Muscle layer of duodenum (tissue), 2 donors: ENCODE data around the gene HDC.

Experiments
- H3K27ac ChIP-seq: one replicate; pipeline ENCODE4 v1.7.0; 2013; ENCODE audit warnings: mild to moderate bottlenecking, low read length
- H3K27me3 ChIP-seq: one replicate; pipeline ENCODE4 v1.7.0; 2013; ENCODE audit warnings: low read depth, mild to moderate bottlenecking, control low read depth, low read length
- H3K36me3 ChIP-seq, 2 donors: one replicate each; pipeline ENCODE4 v1.7.0; 2013; ENCODE audit warnings: low read length in 2 of 2, control low read depth in 1 of 2, mild to moderate bottlenecking in 1 of 2; ENCODE audit not compliant: insufficient read depth in 2 of 2, control insufficient read depth in 1 of 2
- H3K4me1 ChIP-seq, 2 donors: one replicate each; pipeline ENCODE4 v1.7.0; 2013; ENCODE audit warnings: low read length in 2 of 2, mild to moderate bottlenecking in 2 of 2, control low read depth in 1 of 2, moderate library complexity in 1 of 2; ENCODE audit not compliant: insufficient read depth in 2 of 2, control insufficient read depth in 1 of 2
- H3K4me3 ChIP-seq, 2 donors: one replicate each; pipeline ENCODE4 v1.7.0; 2013; ENCODE audit warnings: low read length in 2 of 2, low read depth in 1 of 2, mild to moderate bottlenecking in 1 of 2
- H3K9me3 ChIP-seq, 2 donors: one replicate each; pipeline ENCODE4 v1.7.0; 2013; ENCODE audit warnings: low read length in 2 of 2, control low read depth in 1 of 2, mild to moderate bottlenecking in 1 of 2; ENCODE audit not compliant: control insufficient read depth in 1 of 2
- donor health status: healthy.

Gene HDC

GRCh38 chr15:50225057-50225456, 40.5 kb downstream of the HDC start:
- Histone ChIP-seq H3K4me3 (no peak overlapping the region), H3K4me1 (no peaks in the 10 kb centered on the region), H3K36me3 (no peaks in the 10 kb centered on the region), H3K9me3 (no peaks in the 10 kb centered on the region), H3K27ac (no peak overlapping the region), H3K27me3 (no peaks in the 10 kb centered on the region)

DNA sequence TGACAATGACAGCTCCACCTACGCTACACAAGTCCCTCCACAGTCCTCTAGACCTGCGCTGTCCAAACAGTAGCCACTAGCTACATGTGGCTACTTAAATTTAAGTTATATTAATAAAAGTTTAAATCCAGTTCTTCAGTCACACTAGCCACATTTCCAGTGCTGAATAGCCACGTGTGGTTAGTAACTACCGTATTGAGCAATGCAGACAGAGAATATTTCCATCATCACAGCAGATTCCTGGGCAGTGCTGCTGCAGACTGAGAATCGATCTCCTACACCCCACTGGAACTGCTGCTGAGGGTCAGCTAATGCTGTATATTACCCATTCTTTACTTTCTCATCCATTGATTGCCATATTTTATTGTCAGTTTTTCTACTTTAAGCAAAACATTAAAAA, 40.9 kb downstream of the HDC start:
- Histone ChIP-seq H3K4me3 (no peak overlapping the region), H3K4me1 (no peaks in the 10 kb centered on the region), H3K9me3 (no peaks in the 10 kb centered on the region), H3K27me3 (no peaks in the 10 kb centered on the region), H3K27ac (no peak overlapping the region), H3K36me3 (no peaks in the 10 kb centered on the region)

DNA sequence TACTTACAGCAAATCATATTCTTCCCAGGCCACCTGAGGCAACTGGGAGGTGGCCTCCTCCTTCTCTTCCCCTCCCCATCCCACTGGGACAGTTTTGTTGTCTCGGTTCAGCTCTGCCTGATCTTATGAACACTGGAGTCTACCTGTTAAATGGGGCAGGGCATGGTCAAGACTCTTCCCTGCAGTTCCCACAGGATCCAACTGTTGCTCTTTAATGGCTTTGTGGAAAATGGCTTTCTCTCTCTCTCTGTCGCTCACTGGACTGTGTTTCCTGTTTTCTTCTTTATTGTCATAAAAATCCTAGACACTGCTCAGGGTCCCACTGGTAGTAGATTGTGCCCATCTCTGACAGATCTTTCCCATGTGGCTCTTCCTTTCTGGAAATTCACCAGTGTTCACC, 43.3 kb downstream of the HDC start:
- no peaks in the 10 kb centered on the region for H3K4me1 ChIP-seq
- H3K36me3 ChIP-seq, result no peaks in the 10 kb centered on the region
- H3K4me3 ChIP-seq, result no peak overlapping the region

GRCh38 chr15:50219820-50220219, 45.7 kb downstream of the HDC start:
- no peak overlapping the region for H3K27ac ChIP-seq
- no peaks in the 10 kb centered on the region for H3K36me3 ChIP-seq
- no peaks in the 10 kb centered on the region for H3K9me3 ChIP-seq
- H3K4me3 ChIP-seq, result no peak overlapping the region
- H3K27me3 ChIP-seq, result no peaks in the 10 kb centered on the region
- H3K4me1 ChIP-seq, result no peaks in the 10 kb centered on the region

More for the DNA sequence above, 43.3 kb downstream of the HDC start:
- H3K9me3 ChIP-seq, result no peaks in the 10 kb centered on the region
- H3K27ac ChIP-seq, result no peak overlapping the region
- no peaks in the 10 kb centered on the region for H3K27me3 ChIP-seq

DNA sequence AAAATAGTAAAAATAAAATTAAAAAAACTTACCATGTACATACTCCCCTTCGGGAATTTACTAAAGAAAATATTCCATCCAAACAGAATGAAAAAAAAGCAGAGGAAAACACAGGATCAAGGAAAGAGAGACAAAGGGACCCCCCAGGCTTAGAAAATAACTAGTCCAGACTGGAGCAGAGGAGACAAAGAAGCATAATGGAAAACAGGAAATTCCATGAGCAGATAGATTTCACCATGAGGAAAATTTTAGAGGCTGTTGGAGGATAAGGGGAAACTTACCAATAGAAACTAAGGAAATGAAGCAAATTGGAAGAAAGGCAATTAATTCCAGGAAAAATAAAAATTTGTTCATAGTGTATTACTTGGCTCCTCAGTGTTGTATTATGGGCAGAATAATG, 46.8 kb downstream of the HDC start:
- H3K27ac ChIP-seq, result no peak overlapping the region
- no peaks in the 10 kb centered on the region for H3K36me3 ChIP-seq
- no peaks in the 10 kb centered on the region for H3K27me3 ChIP-seq
- no peak overlapping the region for H3K4me3 ChIP-seq
- H3K4me1 ChIP-seq, result no peaks in the 10 kb centered on the region
- no peaks in the 10 kb centered on the region for H3K9me3 ChIP-seq

DNA sequence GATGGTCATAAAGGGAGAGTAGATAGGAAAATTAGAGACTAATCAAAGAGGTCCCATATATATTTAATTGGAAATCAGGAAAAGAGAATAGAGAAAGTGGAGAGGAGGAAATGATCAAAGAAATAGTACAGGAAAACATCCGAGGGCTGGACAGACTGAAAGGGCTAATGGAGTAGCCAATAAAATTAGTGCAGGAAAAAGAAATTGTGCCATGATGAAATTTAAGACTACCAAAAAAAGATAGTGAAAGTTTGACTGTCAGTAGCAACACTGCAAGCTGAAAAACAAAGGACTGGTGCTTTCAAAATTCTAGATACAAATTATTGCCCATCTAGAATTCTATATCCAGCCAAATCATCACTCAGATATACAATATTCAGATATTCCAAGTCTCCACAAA, 47.2 kb downstream of the HDC start:
- H3K27me3 ChIP-seq, result no peaks in the 10 kb centered on the region
- no peaks in the 10 kb centered on the region for H3K4me1 ChIP-seq
- H3K9me3 ChIP-seq, result no peaks in the 10 kb centered on the region
- no peaks in the 10 kb centered on the region for H3K36me3 ChIP-seq
- H3K4me3 ChIP-seq, result no peak overlapping the region
- no peak overlapping the region for H3K27ac ChIP-seq

DNA sequence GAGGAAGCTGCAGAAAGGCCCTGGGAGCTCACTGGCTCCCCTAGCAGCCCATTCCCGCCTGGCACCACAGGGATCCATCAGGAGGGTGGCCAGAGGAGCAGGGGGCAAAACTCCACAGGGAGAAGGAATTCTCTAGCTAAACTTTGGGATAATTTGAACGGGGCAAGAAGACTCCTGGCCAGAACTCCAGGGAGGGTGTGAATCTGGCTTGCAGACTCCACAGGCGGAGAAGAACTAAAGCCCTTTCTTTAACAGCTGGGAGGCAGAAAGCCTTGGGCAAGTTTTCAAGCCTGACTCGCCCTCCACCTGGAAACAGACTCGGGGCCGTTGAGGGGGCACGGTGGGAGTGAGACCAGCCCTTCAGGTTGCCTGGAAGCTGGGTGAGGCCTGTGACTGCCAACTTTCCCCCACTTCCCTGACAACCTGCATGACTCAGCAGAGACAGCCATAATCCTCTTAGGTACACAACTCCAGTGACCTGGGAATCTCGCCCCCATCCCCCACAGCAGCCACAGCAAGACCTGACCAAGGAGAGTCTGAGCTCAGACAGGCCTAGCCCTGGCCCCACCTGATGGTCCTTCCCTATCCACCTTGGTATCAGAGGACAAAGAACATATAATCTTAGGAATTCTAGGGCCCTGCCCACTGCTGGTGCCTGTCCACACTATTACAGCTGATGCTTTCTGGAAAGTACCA, 54.9 kb downstream of the HDC start:
- Histone ChIP-seq H3K4me1 (no peaks in the 10 kb centered on the region), H3K36me3 (no peaks in the 10 kb centered on the region), H3K4me3 (no peak overlapping the region), H3K9me3 (peaks cover 0 to 5% of the 10 kb centered on the region in 2 donors), H3K27ac (no peak overlapping the region), H3K27me3 (no peaks in the 10 kb centered on the region)

GRCh38 chr15:50209809-50210208, 55.7 kb downstream of the HDC start:
- Histone ChIP-seq H3K4me3 (no peak overlapping the region), H3K36me3 (no peaks in the 10 kb centered on the region), H3K27ac (no peak overlapping the region), H3K4me1 (no peaks in the 10 kb centered on the region), H3K27me3 (no peaks in the 10 kb centered on the region), H3K9me3 (peaks cover 0 to 5% of the 10 kb centered on the region in 2 donors)

DNA sequence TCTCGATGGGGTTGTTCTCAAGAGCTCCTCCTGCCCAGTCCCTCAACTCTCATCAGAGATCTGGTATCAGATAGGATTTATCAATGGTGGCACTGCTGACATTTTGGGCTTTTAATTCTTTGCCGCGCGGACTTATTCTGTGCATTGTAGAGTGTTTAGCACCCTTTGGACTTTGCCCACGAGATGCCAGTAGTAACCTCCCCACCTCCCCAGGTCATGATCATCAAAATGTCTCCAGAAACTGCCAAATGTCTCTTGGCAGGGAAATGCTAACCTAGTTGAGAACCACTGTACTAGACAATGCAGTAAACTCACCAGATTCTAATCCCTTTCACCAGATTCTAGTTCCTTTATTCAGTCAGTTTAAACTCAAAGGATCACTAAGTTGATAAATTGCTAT, 59.5 kb downstream of the HDC start:
- no peaks in the 10 kb centered on the region for H3K4me1 ChIP-seq
- H3K9me3 ChIP-seq, result no peaks in the 10 kb centered on the region
- H3K27me3 ChIP-seq, result no peaks in the 10 kb centered on the region
- no peaks in the 10 kb centered on the region for H3K36me3 ChIP-seq
- no peak overlapping the region for H3K4me3 ChIP-seq
- no peak overlapping the region for H3K27ac ChIP-seq

GRCh38 chr15:50202003-50202402, 63.5 kb downstream of the HDC start:
- Histone ChIP-seq H3K27me3 (no peaks in the 10 kb centered on the region), H3K36me3 (no peaks in the 10 kb centered on the region), H3K27ac (no peak overlapping the region), H3K4me3 (no peak overlapping the region), H3K9me3 (no peaks in the 10 kb centered on the region), H3K4me1 (no peaks in the 10 kb centered on the region)

DNA sequence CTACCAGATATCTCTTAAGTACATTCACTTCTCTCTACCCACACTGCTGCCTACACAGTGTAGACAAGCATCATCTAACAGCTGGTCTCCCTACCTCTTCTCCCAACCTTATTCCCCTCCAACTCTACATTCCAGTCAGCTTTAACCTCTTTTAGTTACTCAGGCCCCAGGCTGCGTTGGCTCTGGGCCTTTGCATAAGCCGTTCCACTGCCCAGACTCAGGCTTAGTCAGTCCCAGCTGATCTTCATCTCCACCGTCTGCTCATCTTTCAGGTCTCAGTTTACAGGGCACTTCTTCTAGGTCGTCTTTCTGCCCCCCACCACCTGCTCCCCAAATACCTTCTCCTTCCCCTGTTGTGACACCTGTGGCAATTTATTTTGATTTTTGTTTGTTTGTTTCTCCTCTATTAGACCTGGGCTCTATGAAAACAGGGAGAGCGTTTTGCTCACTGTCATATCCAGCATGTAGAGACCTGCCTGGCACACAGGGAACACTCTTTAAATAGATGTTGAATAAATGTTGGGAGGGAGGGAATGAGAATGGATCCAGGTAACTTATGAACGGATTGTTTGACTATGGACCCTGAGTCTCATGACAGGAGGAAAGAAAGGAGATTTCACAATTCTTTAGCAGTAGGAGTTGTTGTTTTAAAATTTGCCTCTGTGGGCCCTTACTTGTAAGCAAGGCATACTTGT, 72.5 kb downstream of the HDC start:
- Histone ChIP-seq H3K4me1 (no peaks in the 10 kb centered on the region), H3K4me3 (no peak overlapping the region), H3K27me3 (no peaks in the 10 kb centered on the region), H3K36me3 (no peaks in the 10 kb centered on the region), H3K9me3 (no peaks in the 10 kb centered on the region), H3K27ac (no peak overlapping the region)

GRCh38 chr15:50192164-50192563, 73.4 kb downstream of the HDC start:
- H3K27ac ChIP-seq, result no peak overlapping the region
- H3K4me3 ChIP-seq, result no peak overlapping the region
- H3K36me3 ChIP-seq, result no peaks in the 10 kb centered on the region

More at GRCh38 chr15:50192164-50192563, 73.4 kb downstream of the HDC start:
- Histone ChIP-seq H3K4me1 (no peaks in the 10 kb centered on the region), H3K27me3 (no peaks in the 10 kb centered on the region), H3K9me3 (no peaks in the 10 kb centered on the region)
